Neutrophil (primary cell): ENCODE results near the gene KIF26B.
"Not testable (repeated sequence)": the region's sequence is repeated elsewhere in the genome, so short reads cannot be mapped to it uniquely, and the experiment has no call there.

ENCODE experiments used
- H3K27ac ChIP-seq: fragments of 200-600 bp; sonication (generic); 2 replicates; pipeline ENCODE4 v1.5.1; 2016; ENCODE audit warnings: mild to moderate bottlenecking, moderate library complexity
- H3K27me3 ChIP-seq: fragments of 200-600 bp; sonication (generic); 2 replicates; pipeline ENCODE4 v1.6.0; 2016; ENCODE audit warnings: mild to moderate bottlenecking
- H3K36me3 ChIP-seq: fragments of 200-600 bp; sonication (generic); 2 replicates; pipeline ENCODE4 v1.5.1; 2017
- H3K4me1 ChIP-seq, 2 experiments: fragments of 200-600 bp in 1 of 2; sonication (generic) in 1 of 2; 1 replicate in 1 of 2; 2 replicates in 1 of 2; pipeline versions ENCODE4 v1.5.1 to v1.6.1; 2013 to 2016; ENCODE audit warnings: low read depth in 1 of 2, low read length in 1 of 2, mild to moderate bottlenecking in 1 of 2, moderate library complexity in 1 of 2; ENCODE audit not compliant: control insufficient read depth in 1 of 2, insufficient read depth in 1 of 2
- H3K4me3 ChIP-seq, 2 experiments: fragments of 200-600 bp in 1 of 2; sonication (generic) in 1 of 2; 1 replicate in 1 of 2; 2 replicates in 1 of 2; pipeline ENCODE4 v1.5.1; 2013 to 2016; ENCODE audit warnings: low read depth in 1 of 2, low read length in 1 of 2, mild to moderate bottlenecking in 1 of 2, moderate library complexity in 1 of 2
- H3K9me3 ChIP-seq: fragments of 200-600 bp; sonication (generic); 2 replicates; pipeline ENCODE4 v1.5.1; 2016
- TF ChIP-seq, protein P1 (sequence below): fragments of 200-600 bp; sonication (generic); IDR thresholded peaks from 2 replicates; pipeline ENCODE4 v1.5.1; 2016; ENCODE audit warnings: antibody characterized with exemption

The KIF26B gene

GRCh38 chr1:245317217-245317616 is 162.4 kb downstream of the KIF26B start:
- Histone ChIP-seq H3K4me3 (no peak overlapping the region), H3K27ac (no peak overlapping the region), H3K4me1 (no peaks in the 10 kb centered on the region), H3K9me3 (no peaks in the 10 kb centered on the region), H3K36me3 (no peaks in the 10 kb centered on the region), H3K27me3 (peaks cover 5% of the 10 kb centered on the region)
- TF ChIP-seq, protein P1, sequence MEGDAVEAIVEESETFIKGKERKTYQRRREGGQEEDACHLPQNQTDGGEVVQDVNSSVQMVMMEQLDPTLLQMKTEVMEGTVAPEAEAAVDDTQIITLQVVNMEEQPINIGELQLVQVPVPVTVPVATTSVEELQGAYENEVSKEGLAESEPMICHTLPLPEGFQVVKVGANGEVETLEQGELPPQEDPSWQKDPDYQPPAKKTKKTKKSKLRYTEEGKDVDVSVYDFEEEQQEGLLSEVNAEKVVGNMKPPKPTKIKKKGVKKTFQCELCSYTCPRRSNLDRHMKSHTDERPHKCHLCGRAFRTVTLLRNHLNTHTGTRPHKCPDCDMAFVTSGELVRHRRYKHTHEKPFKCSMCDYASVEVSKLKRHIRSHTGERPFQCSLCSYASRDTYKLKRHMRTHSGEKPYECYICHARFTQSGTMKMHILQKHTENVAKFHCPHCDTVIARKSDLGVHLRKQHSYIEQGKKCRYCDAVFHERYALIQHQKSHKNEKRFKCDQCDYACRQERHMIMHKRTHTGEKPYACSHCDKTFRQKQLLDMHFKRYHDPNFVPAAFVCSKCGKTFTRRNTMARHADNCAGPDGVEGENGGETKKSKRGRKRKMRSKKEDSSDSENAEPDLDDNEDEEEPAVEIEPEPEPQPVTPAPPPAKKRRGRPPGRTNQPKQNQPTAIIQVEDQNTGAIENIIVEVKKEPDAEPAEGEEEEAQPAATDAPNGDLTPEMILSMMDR, result no peak

- H3K27me3 ChIP-seq, result peaks cover 5% of the 10 kb centered on the region
- no peaks in the 10 kb centered on the region for H3K4me1 ChIP-seq
- H3K27ac ChIP-seq, result no peak overlapping the region
- no peak overlapping the region for H3K4me3 ChIP-seq
- TF ChIP-seq, protein P1, result no peak
- H3K36me3 ChIP-seq, result no peaks in the 10 kb centered on the region
- no peaks in the 10 kb centered on the region for H3K9me3 ChIP-seq
These were observed 164.3 kb downstream of the KIF26B start for GRCh38 chr1:245319094-245319493.

GRCh38 chr1:245322673-245323072 is 167.9 kb downstream of the KIF26B start:
- TF ChIP-seq, protein P1, result no peak
- H3K36me3 ChIP-seq, result no peaks in the 10 kb centered on the region

GRCh38 chr1:245323765-245324164 is 169.0 kb downstream of the KIF26B start:
- H3K27me3 ChIP-seq, H3K27ac ChIP-seq, H3K4me3 ChIP-seq, H3K9me3 ChIP-seq, H3K36me3 ChIP-seq, H3K4me1 ChIP-seq: not testable (repeated sequence)

More at GRCh38 chr1:245322673-245323072, 167.9 kb downstream of the KIF26B start:
- no peaks in the 10 kb centered on the region for H3K9me3 ChIP-seq
- H3K4me1 ChIP-seq, result no peaks in the 10 kb centered on the region
- no peak overlapping the region for H3K4me3 ChIP-seq
- no peak overlapping the region for H3K27ac ChIP-seq
- no peaks in the 10 kb centered on the region for H3K27me3 ChIP-seq

DNA sequence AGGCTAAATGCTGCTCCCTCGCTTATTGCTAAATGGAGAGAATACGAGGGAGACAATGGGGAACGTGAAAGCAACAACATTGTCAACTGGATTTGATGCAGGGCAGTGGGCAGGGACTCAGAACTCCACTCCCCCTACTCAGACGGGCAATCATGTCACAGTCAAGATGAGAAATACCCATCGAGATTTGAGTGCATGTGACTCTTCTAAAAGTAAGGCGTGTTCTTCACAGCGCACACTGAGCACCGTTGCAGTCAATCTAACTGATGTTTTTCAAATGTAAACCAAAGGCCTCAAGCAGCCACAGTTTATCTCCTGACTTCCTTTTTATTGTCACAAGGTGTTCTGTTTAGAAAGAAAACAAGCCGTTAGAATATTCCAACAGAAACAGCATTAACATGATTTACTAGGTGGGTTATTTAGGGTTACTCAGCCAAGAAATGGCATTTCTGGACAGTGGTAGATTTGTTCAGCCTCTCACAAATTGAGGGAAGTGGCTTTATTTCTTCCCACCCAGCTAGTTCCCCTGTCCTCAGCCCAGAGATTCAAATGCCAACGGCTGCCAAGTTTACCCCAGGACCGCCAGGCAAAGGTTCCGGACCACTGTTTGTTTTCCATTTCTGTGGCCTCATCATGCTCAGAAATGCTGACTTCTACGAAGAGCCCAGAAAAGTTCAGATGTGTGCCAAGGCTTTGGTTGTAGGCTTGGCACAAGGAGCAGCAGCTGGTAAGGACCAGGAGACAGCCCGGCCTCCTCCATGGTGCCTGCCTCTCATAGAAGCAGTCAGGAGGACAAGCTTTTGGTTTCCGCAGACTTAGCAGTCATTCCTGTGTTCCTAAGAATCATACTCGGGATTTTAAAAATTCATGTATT is 171.4 kb downstream of the KIF26B start:
- Histone ChIP-seq H3K27ac (no peak overlapping the region), H3K4me1 (no peaks in the 10 kb centered on the region), H3K9me3 (no peaks in the 10 kb centered on the region), H3K27me3 (no peaks in the 10 kb centered on the region), H3K36me3 (no peaks in the 10 kb centered on the region), H3K4me3 (no peak overlapping the region)
- TF ChIP-seq, protein P1, result no peak

GRCh38 chr1:245327360-245327759 is 172.6 kb downstream of the KIF26B start:
- TF ChIP-seq, protein P1, result no peak
- H3K9me3 ChIP-seq, result no peaks in the 10 kb centered on the region
- no peaks in the 10 kb centered on the region for H3K4me1 ChIP-seq

More at GRCh38 chr1:245327360-245327759, 172.6 kb downstream of the KIF26B start:
- Histone ChIP-seq H3K27ac (no peak overlapping the region), H3K27me3 (no peaks in the 10 kb centered on the region), H3K4me3 (no peak overlapping the region), H3K36me3 (no peaks in the 10 kb centered on the region)
